ENCODE measurements around the gene FYN.
"Not testable (repeated sequence)": the region's sequence is repeated elsewhere in the genome, so short reads cannot be mapped to it uniquely, and the experiment has no call there.

FYN gene

DNA sequence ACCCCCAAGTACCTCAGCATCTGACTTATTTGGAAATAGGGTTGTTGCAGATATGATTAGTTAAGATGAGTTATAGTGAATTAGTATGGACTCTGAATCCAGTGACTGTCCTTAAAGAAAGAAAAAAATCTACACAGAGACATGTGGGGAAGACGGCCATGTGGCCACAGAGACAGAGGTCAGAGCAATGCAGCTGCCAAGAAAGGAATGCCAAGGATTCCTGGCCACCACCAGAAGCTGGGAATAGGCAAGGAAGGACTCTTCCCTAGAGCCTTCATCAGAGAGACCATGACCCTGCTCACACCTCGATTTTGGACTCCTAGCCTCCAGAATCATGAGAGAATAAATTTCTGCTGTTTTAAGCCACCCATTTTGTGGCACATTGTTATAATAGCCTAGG, 81.8 kb downstream of the FYN start:
- no peak for DNase-seq (ENCODE audit: low read depth in 2 of 2)

DNA sequence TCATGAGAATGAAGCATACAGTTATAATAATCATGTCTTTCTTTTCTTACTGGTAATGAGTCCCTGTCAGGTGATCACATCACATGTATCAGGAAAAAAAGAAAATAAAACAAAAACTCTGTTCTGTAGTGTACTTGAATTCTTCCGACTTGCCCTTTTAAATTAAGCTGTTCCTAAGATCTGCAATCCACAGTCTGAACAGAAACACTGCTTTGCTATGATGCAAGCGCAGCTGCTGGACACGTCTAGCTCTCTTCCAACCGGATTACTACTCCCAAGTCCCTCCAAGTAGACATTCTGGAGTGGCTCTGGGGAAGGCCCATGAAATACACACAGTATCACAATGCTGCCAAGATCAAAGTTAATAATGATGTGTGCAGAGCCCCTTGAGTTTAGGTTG, 83.7 kb downstream of the FYN start:
- DNase-seq (ENCODE audit: low read depth in 2 of 2): no peak

DNA sequence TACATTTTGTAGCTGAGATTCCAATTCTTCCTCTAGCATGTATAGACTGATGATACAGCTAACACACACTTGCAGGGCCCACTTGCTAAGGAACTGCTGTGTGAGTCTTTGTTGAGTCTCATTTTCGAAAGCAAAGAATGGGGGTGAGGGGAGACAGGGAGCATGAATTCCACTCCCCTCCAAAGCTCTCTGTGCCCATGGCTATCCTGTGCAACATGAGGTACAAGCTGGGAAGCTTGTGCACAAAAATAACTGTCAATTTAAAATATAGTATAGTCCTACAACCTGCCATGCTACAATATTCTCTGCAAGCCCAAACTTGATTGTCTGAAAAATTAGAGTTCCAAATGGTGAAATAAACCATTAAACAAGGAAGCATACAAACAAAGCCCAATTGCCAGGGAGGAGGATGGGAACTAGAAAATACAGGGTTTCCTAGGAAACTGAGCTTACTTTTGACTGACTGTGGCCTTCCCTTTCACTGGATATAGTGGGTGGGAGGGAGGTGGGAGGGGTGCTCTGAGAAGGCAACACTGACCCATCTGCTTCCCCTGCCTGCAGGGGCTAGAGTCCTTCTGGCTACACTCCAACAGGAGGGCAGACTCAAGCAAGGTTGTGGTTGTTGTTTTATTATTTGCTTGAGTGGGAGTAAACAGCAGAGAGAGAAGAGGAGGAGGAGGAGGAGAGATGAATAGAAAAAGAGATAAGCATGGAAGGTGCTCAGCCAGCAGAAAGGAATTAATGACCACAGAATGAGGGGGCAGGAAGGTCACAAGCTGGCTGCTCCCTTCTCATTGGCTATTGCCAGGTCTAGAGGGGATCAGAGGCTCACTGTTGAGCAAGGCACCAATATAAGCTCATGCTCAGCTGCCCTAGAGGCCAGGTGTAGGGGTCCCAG, 84.6 kb downstream of the FYN start:
- DNase-seq (ENCODE audit: low read depth in 2 of 2): no peak

DNA sequence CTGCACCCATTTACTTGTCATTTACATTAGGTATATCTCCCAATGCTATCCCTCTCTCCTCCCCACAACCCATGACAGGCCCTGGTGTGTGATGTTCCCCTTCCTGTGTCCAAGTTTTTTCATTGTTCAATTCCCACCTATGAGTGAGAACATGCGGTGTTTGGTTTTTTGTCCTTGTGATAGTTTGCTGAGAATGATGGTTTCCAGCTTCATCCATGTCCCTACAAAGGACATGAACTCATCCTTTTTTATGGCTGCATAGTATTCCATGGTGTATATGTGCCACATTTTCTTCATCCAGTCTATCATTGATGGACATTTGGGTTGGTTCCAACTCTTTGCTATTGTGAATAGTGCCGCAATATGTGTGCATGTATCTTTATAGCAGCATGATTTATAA, 87.1 kb downstream of the FYN start:
- DNase-seq (ENCODE audit: low read depth in 2 of 2): not testable (repeated sequence)

DNA sequence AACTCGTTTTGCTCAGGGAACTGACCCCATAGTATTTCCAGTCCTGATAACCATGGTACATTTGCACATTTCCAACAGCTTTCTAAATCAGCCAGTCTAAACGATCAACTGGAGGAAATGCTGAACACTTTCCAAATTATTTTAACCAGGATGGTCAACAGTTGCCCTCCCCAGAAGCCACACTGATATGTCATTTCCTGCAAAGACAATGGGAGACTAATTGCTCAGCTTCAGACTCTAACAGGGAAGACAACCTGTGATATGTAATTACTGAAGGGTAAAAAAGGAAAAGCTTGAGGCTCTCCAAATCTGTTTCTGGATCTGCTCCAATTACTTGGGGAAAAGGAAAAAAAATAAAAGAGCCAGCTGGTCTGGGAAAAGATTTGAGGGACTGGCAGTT, 88.8 kb downstream of the FYN start:
- DNase-seq (ENCODE audit: low read depth in 2 of 2): no peak

DNA sequence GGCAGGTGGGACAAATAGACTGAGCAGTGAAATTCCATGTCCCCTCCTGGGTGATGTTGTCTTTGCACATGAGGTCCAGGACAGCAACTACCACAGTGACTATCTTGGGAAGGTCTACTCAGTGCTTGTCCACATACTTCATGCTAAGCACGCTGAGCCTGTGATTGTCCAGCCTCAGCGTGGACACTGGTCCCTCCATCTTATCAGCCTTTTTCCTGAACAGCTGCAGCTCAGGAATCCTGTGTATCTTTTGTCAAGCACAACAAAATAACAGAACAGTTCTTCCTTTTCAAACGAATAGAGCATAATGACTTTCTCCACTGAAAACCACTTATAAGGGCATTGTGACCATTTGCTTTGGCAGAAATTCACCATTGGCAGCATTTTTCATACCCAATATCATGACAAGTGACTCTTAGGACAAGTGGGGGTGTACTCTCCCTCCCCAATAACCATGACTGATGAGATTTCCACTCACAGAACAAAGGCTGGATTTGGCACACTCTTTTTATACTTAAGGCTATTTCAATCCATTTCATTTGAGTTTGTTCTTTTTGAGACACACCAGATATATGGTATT, 90.3 kb downstream of the FYN start:
- no peak for DNase-seq (ENCODE audit: low read depth in 2 of 2)

DNA sequence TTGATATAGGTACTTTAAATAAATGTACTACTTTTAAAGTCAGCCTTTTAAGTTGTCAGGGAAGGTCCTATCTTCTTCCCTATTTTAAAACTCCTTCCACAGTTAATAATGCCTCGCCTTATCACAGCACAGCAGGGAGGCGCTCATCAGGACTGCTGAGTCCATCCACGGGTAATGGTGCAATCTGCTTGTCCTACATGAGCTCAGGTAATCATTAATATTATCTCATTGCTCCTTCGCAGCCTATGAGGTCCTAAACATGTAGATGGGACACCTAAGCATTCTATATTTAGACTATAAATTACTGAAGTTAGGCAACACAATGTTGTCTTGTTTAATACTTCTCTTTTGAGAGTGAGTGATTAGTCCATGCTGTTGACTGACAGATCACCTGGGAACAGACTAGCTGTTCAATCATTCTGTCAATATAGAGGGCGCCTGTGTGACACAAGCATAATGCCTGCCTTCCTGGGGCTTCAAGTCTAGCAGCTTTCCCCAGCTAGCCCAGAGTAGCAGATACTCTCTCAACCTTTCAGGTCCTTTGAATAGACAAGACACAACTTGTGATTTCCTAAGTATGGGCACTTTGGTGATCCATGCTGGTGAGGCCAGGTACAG, 91.0 kb downstream of the FYN start:
- DNase-seq (ENCODE audit: low read depth in 2 of 2): no peak

DNA sequence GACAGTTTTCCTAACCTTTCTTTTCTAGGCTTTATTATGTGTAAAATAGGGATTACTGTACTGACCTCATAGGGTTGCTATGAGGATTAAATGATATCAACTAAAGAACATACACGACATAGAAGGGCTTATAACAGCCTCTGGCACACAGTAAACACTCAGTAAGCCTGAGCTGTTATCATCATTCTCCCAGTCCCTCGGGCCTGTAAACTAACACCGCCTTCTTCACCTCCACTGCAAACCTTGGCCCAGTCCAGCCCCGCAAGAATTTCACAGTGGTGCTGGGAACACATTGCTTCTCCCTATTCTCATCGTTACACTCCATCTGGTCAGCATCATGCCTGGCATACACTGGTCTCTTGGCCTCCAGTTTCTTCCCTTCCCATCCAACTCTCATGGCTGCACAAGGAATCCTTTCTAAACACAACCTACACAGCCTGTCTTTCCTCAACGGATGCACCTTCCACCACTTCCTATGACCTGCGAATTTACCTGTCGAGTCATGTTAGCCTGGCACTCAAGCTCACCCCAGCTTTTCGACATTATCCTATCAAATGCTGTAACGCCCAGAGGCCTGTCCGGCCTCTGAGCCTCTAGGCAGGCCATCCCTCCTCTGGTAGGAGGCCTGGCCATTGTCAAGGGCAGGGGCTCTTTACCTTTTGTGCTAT, 92.1 kb downstream of the FYN start:
- no peak for DNase-seq (ENCODE audit: low read depth in 2 of 2)

DNA sequence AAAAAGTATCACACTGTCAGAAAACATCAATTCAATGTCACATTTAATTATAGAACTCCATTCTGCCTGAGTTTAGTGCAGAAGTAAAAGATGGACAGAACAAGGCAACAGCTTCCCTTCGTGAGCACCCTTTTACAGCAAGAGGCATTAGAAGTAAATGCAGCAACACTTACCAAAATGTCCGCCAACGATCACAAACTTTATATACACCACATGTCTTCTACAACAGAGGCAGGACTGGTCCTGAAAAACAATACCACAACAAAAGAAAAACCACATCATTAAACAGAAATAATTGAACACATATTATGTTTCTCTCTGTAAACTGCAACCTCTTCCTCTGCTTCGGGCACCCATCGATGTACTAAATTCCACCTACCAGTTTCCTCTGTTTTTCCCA, 92.9 kb downstream of the FYN start:
- no peak for DNase-seq (ENCODE audit: low read depth in 2 of 2)

DNA sequence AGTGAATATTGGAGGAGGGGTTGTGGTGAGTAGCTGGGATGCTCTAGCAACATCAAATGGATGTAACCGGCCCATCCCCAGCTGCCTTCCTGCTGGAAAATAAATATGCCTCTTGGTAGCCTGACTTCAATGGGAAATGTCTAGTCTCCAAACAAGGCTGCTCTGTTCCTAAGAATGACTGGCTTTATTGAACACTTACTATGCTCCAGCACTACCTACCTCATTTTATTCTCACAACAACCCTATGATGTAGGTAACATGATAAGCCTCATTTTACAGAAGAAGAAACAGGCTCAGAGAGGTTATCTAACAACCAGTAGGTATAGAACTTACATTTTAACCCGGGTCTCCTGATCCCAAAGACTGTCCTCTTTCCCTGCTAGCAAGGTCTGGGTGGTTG, 93.6 kb downstream of the FYN start:
- DNase-seq (ENCODE audit: low read depth in 2 of 2): no peak

DNA sequence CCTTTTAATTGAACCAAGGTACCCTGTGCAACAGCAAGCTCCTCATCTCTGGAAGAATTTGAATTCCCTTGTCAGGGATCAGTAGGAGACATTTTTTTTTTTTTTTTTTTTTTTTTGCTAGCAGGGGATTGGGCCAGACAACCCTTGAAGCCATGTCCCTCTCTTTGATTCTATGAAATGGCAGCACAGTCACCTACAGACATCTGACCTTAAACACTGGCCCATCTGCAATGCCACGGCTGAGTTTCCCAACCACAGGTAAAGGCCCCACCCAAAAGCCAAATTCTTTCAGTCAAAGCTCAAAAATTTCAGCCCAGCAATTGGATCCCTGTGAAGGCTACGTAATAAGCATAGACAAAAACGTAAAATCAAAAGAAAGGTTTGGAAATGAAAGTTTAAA, 94.2 kb downstream of the FYN start:
- no peak for DNase-seq (ENCODE audit: low read depth in 2 of 2)

DNA sequence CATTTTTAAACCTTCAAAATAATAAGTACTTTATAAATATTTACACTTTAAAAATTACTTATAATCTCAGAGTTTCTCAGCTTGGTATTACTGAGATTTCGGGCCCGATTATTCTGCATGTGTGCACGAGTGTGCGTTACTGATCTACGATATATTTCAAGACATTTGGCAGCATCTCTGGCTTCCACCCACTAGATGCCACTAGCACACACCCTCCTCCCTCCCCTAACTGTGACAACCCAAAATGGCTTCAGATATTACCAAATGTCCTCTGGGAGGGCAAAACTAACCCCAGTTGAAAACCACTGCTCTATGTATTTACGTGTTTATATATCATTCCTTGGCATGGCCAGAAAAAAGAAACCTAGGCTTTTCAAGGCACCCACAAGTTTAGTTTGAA, 95.9 kb downstream of the FYN start:
- no peak for DNase-seq (ENCODE audit: low read depth in 2 of 2)

DNA sequence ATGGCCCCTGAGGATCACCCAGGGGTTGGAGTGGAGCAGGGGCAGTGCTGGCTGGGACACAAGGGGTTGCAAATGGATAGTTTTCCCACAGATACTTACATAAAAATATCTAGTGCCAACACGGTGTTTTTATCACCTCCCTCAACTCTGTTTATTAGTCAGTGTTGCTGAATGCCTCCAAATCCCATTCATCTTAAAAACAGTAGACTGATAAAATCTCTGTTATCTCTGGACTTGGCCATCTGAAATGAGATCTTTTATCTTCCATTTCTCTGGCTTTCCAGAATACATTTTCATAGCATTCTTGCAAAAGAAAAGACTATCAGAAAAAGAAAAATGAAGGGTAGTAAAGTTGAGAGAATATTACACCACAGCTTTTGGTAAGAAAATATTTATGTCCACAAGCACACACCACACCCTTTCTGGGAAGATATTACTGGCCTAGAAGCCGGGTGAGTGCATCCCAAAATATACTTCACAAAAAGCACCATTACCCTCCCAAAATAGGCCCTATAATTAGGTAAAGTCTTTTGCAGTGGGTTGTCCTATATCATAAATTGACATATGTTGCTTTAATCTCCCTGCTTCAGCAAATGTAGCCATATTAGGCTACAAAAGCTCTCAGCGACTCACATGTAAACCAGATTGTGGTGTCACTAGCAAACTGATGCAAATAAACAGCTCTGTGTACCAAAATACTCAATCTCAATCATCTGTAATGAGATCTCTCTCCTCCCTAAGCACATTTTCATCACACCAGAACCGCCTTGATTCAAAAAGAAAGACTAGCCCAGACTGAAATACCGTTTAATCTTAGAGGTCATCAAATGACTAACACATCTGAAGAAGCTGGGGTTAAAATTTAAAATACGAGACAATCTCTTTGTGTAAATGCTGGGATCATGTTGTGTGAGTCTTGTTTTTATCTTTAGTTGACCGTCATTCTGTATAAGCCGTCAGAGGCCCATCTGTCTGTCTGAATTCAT, 96.7 kb downstream of the FYN start:
- DNase-seq (ENCODE audit: low read depth in 2 of 2): no peak

DNA sequence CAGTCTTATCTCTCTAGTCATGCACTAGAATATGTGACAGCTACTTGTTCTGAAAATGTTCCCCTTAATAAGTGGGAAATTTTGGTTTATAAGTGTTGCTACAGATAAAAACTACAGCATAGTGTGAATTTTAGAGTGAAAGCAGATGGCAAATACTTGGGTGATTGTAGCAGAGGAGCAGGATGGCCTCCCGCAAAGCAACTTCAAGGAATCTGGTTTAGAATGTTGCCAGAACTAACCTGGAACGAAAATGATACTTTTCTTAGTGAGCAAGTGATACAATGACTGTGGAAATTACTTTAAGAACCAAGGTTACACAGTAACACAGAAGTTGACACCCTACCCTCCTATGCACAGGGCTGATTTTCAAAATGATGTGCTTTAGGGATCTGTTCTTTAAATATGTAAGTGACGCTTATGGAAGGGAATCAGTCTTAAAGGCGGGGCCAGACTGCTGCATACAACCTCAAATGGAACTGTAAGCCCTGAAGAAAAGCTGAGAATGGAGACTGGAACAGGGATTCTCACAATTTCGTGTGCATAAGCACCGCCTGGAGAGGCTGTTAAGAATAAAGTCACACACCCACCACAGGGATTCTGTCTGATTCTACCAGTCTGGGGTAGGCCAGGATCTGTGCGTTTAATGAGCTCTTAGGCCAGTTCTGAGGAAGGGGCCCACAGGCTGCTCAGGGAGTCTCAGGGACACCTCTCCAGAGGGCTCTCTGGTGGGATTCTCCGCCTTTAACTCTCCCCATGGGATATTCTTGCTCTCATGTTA, 97.9 kb downstream of the FYN start:
- DNase-seq (ENCODE audit: low read depth in 2 of 2): no peak

DNA sequence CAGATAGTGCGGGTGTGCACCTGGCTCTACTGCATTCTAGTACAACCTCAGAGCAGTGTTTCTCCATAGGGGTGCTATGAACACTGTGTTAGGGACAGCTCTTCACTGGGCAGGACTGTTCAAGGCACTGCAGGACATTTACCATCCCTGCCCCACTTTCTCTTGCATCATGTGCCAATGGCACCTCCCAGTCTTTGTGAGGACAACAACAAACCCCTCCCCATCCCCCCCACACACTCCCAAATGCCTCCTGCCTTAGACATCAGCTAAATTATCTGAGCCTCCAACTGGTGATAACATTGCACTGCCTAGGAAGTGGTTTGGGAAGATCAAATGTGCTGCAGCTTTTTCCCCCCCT, 98.9 kb downstream of the FYN start:
- no peak for DNase-seq (ENCODE audit: low read depth in 2 of 2)

DNA sequence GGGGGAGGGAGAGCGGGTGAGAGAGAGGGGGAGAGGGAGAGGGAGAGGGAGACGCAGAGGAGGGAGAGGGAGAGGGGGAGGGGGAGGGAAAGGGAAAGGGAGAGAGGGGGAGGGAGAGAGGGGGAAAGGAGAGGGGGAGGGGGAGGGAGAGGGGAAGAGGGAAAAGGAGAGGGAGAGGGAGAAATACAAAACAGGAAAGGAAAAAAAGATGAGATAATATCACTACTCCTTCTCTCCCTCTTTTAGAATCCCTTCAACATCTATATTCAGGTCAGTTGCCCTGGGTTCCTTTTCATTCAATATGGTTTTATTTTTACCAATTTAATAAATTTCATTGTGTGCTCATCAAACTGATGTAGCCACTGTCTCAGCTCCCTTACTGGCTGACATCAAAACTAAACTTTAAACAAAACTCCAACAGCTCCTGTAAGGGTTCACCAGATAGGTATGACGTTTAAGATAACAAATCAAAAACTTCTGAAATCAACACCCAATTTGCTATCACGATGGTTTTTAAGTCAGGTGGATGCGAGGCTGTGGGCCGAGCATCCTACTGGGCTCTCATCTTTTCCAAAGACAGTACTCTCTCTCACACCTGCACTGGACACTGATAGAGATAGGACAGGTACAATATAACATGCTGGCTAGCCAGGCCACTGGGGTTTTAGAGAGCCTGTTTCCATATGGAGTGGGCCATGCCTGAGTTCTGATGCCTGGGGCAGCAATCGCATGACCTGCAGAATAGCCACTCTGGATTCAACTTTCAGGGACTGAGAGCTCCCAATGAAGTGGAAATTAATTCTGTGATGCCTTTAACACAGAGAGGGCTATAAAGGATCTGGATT, 99.5 kb downstream of the FYN start:
- no peak for DNase-seq (ENCODE audit: low read depth in 2 of 2)

DNA sequence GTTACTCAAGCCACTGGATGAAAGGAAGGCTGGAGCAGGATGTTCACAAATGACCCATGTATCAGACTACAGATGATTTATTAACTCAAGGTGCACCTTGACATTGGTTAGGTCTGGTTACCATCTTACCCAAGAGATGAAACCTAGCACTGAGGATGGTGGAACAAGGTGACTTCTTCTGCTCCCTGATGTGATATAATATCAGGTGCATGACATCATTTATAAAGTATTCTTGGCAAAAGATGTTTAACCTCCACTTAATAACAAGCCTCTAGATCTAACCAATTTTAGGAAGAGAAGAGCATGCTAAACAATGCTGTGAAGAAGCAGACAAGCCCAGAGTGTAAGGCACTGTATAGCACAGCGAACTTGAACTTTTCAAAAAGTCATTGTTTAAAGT, 100.9 kb downstream of the FYN start:
- no peak for DNase-seq (ENCODE audit: low read depth in 2 of 2)

DNA sequence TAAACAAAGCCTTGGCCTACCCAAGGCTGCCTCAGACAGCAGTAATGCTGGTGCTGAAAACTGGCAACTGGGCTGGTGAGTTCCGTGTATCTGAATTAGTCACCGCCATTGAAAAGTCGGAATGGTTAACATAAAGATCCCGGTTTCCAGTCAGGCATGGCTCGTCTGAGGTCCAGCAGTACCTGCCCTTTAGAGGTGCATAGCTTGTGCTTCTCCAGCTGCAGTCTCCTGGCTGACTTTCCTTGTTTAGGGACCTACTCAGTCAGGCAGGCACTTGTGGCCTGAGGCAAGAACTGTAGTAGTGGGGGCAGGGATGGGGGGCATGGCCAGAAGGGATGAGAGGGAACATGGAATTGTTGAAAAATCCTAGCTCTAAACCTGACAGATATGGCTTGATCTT, 101.6 kb downstream of the FYN start:
- DNase-seq (ENCODE audit: low read depth in 2 of 2): no peak

DNA sequence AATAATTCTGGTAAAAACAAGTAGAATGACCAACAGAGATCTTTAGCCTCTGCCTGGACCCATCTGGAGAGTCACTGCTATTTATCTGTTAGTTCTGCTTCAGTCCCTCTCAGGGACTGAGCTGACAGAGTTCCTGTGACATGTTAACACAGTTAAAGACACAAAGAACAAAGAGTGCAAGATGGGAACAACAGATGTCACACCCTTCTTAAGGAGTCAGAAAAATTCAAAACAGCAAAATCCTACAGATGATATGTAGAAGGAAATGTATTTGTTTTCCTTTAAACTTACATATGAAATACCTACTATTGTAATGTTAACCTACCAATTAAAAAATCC, 102.2 kb downstream of the FYN start:
- DNase-seq (ENCODE audit: low read depth in 2 of 2): no peak
